ENCODE results near the gene DCAF11.

- TF ChIP-seq TAF1 (IDR thresholded peaks at IDR 0.05; ENCODE audit: borderline replicate concordance, low read depth, low read length), result no peak
- no peak for TF ChIP-seq POLR2A (IDR thresholded peaks at IDR 0.05; ENCODE audit: low read depth, low read length)
Observed at GRCh38 chr14:24110060-24110459, 4.5 kb upstream of the DCAF11 start.
